Glomerular endothelial cell (primary cell): Measurements from ENCODE around the gene CA5B. TPM values are rescaled to one million over a fixed set of nuclear protein-coding genes. Genes with fewer than 3 reads are reported as not detected.
"Not testable (repeated sequence)": the region's sequence is repeated elsewhere in the genome, so short reads cannot be mapped to it uniquely, and the experiment has no call there.

Experiments
- DNase-seq: peaks from one replicate; pipeline ENCODE4 v3.0.0-alpha.2; 2011; ENCODE audit warnings: low read depth, low spot score; ENCODE audit errors: extremely low read depth
- total RNA-seq: library from RNA; depleted of rRNA; stranded (reverse); fragments of >200 nt; gene quantifications from 2 replicates; pipeline ENCODE4 v1.2.3, GENCODE V29; 2015

Gene CA5B
- total RNA-seq, 1 donor from 2014 or later: 7.1 TPM

- DNase-seq: no peak
Observed at GRCh38 chrX:15747626-15748173, 9.6 kb downstream of the CA5B start.

GRCh38 chrX:15748841-15749240, 10.8 kb downstream of the CA5B start:
- DNase-seq: no peak

- DNase-seq: no peak
Observed at GRCh38 chrX:15749642-15750610, 11.9 kb downstream of the CA5B start.

GRCh38 chrX:15750611-15751154, 12.6 kb downstream of the CA5B start:
- DNase-seq: no peak

DNA sequence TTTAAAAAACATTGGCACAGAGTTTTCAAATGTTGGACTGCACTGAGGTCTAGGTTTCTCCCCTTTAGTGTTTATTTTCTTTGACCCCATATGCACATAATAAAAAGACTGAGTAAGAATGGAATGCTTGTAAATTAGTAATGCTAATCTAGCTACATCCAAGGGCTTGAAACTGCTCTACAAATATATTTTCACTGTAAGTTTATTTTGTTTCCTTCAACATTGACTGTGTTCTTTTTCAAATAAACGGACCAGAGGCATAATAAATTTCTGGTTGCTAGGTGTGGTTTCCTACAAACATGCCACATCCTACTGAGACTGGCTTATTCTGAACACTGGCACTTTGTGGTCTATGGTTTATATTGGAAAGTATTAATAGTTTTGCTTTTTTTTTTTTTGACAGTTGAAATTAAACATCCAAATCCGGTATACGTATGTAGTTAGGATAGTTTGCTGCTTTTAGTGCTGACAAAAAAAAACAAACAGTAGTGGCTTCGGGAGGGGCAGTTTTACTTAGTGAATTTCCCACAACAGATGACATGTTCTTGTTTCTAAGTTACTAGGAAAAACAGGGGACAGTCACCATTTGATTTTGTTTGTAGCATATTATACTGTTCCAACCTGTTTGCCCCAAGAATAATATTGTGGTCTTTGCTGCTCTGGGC, 13.2 kb downstream of the CA5B start:
- DNase-seq: no peak

DNA sequence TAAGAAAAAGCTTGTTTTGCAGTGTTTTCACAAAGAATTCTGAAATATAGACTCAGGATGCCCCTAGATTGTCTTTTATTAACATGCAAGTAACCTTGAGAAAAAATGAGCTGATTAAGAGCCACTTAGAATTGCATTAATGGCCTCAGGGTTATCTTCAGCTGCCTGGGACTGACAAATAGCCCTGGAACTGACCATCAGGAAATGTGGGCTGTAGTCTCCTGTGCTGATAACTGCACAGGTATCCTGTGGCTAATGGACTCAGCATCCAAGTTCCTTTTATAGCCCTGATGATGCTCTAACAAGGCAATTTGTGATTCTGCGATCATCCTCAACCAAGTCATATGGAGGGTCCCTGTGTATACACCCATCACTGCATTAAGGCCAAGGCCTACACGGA, 17.0 kb downstream of the CA5B start:
- no peak for DNase-seq

GRCh38 chrX:15758140-15758539, 20.1 kb downstream of the CA5B start:
- no peak for DNase-seq

DNA sequence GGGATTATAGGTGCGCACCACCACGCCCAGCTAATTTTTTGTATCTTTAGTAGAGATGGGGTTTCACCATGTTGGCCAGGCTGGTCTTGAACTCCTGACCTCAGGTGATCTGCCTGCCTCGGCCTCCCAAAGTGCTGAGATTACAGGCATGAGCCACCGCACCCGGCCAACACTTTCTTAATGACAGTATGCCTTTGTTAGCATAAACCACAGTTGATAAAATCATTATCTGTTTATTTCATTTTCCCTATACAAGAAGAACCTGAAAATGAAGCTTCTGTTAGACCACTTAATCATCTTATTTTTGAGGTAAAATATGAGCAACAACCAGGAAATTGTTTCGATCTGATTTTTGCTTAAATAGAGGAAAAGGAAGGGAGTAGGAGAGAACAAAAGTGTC, 21.8 kb downstream of the CA5B start:
- not testable (repeated sequence) for DNase-seq

DNA sequence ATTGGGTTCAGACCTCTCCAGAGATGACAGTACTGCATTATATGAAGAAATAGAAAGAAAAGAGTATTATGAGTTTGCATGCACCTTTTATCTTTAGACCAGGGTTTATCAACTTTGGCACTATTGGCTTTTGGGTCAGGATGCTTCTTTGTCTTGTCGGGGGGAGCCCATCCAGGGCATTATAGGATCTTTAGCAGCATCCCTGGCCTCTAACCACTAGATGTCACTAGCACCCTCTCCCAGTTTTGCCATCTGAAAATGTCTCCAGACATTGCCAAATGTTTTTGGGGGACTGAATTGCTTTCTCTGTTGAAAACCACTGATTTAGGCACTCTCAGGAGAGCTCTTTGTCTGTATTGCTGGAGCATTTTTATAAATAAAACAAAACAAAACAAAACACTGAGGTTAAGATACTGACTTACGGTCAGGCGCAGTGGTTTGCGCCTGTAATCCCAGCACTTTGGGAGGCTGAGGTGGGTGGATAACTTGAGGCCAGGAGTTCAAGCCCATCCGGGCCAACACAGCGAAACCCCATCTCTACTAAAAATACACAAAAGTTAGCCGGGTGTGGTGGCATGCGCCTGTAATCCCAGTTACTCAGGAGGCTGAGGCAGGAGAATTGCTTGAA, 23.6 kb downstream of the CA5B start:
- DNase-seq: no peak

- DNase-seq: no peak
Observed at GRCh38 chrX:15769300-15769954, 31.4 kb downstream of the CA5B start.

DNA sequence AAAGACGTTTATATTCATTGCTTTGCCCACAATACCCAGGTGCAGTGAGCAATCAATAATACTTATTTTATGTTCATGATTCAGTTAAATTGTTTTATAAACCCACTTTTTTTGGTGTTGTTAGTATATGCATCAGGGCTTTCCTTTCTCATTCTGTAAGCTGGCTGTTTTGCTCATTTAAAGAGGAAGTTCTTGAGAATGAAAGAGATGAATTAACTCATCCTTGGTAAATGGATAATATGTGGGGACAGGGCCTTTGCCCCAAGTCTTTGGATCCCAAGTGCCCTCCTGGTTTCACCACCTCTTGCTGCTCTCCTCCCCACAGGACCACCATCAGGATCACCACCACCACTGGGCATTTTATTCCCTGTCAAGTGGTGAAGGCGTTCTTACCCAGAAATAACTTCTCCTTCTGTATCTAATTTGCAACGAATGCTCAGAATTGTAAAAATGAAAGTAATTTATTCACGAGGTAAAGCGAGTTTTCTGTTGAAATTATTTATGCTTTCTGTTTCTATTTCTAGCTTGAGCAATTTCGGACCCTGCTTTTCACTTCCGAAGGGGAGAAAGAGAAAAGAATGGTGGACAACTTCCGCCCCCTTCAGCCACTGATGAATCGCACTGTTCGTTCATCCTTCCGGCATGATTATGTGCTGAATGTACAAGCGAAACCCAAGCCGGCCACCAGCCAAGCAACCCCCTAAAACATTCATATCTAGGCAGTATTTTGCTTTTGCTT, 44.1 kb downstream of the CA5B start:
- DNase-seq: no peak

GRCh38 chrX:15785176-15785750, 47.2 kb downstream of the CA5B start:
- no peak for DNase-seq

- no peak for DNase-seq
Observed at GRCh38 chrX:15786915-15787314, 48.8 kb downstream of the CA5B start.

GRCh38 chrX:15789979-15790768, 52.1 kb downstream of the CA5B start, which contains the start of gene ZRSR2:
Gene ZRSR2, plus strand, starts transcription at chrX:15790484. Its CDS starts 12 bp downstream, at chrX:15790496.
- DNase-seq: no peak

- no peak for DNase-seq
Observed at GRCh38 chrX:15790769-15791290, 52.8 kb downstream of the CA5B start.

GRCh38 chrX:15797707-15798106, 59.6 kb downstream of the CA5B start:
- no peak for DNase-seq

- no peak for DNase-seq
Observed at GRCh38 chrX:15804563-15804962, 66.5 kb downstream of the CA5B start.

DNA sequence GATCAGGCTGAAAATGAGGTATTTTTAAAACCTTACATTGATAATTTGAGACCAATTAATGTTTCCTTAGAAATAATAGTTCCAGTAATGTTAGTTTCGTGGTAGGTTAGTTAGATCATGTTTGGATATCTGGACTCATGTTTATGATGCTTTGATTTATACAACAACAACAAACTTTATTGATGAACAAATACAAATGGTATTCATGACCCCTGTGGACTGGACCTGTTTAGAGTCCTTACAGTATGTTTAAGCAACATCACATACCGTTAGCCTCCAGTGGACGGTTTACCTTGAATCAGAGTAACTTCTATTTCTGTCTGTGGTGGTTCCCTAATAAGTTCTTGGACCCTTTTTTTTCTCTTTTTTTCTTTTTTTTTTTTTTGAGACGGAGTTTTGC, 70.2 kb downstream of the CA5B start:
- DNase-seq: no peak
